Esophagus squamous epithelium (tissue), 4 donors: ENCODE data around the gene OR14J1.

Source experiments
- CTCF ChIP-seq, 6 experiments: fragments of 450-650 bp in 4 of 6; fragments of 200-600 bp in 2 of 6; sonication (generic) in 2 of 6; IDR thresholded peaks; one replicate each; pipeline ENCODE4 v1.5.1; 2016 to 2019; ENCODE audit warnings: antibody characterized with exemption in 6 of 6, mild to moderate bottlenecking in 4 of 6, moderate library complexity in 4 of 6
- POLR2A ChIP-seq, 4 donors: fragments of 450-650 bp; IDR thresholded peaks; one replicate each; pipeline ENCODE4 v1.6.1; 2017; ENCODE audit warnings: antibody characterized with exemption in 4 of 4, mild to moderate bottlenecking in 4 of 4, moderate library complexity in 3 of 4

- TF ChIP-seq CTCF (IDR thresholded peaks at IDR 0.05): no peak
- no peak for TF ChIP-seq POLR2A (IDR thresholded peaks at IDR 0.05)
Measured at GRCh38 chr6:29332676-29333075, 31.2 kb downstream of the OR14J1 start.
